Measurements from ENCODE around the gene NASP.

NASP gene

GRCh38 chr1:45619149-45619921, 35.5 kb downstream of the NASP start:
- no peak for DNase-seq (ENCODE audit: low read depth)

DNA sequence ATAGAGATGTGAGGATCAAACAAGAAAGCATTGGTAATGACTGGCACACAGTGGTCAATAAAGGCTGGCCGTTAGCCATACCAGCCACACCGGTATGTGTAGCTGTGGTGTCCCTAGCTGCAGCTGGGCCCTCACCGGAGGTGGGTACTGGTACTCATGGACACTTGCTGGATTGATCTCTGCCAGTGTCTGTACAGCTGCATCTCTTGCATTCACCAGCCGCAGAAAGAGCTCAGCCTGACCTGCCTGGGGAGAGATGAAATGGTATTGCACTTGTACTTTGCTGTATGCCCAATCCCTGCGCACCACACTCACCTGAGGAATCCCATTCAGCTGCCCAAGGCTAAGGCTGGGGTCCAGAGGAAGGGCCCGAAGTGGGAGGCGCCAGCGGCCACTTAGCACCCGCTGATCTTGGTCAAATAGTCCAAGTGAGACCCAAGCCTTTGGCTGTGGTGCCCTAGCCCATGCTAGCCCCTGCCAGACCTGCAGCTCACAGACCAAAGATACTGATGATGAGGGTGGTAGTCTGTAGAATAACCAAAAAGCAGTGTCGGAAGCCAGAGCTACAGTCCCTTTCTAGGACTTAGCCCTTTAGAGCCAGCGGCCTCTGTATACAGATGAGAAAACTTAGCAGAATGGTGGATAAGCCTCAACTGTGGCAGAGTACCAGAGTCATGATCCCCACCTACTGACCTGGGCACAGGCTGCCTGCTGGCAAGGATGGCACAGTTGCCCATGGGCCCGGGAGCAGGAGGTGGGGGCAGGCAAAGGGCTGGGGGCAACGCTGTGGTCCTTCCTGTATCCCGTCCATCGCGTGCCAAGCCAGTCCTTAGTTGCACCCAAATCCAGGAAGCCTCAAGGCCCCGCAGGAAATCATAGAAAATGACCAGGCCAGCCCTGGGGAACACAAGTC, 37.0 kb downstream of the NASP start:
- no peak for DNase-seq (ENCODE audit: low read depth)

GRCh38 chr1:45621501-45621836, 37.6 kb downstream of the NASP start:
- no peak for DNase-seq (ENCODE audit: low read depth)

DNA sequence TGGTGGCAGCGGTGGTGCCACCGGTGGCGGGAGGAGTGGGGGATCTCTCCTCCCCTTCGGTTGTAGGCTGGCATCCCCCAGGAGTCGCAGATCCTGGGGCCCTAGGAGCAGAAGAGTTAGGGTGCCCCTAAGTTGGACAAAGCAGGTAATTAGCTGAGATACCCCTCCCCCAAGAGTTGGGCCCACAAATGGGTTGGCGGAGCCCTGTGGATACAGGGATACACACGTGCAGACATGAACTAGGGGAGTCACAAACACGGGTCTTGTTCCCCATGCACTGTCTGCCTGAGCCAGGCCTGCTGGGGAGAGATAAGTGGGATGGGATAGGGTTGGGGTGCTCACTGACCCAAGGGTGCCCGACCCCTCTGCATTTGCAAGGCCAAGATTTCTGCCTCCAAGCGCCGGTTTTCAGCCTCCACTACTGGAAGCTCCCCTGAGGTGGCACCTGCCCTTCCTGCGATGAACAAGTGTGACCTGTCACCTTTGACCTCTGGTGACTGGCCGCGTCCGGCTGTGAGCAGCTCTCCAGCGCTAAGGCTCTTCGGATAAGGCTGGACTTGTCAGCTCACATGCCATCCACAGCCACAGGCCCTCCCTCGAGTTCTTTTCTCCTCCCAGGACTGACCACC, 38.2 kb downstream of the NASP start:
- DNase-seq (ENCODE audit: low read depth) = no peak

DNA sequence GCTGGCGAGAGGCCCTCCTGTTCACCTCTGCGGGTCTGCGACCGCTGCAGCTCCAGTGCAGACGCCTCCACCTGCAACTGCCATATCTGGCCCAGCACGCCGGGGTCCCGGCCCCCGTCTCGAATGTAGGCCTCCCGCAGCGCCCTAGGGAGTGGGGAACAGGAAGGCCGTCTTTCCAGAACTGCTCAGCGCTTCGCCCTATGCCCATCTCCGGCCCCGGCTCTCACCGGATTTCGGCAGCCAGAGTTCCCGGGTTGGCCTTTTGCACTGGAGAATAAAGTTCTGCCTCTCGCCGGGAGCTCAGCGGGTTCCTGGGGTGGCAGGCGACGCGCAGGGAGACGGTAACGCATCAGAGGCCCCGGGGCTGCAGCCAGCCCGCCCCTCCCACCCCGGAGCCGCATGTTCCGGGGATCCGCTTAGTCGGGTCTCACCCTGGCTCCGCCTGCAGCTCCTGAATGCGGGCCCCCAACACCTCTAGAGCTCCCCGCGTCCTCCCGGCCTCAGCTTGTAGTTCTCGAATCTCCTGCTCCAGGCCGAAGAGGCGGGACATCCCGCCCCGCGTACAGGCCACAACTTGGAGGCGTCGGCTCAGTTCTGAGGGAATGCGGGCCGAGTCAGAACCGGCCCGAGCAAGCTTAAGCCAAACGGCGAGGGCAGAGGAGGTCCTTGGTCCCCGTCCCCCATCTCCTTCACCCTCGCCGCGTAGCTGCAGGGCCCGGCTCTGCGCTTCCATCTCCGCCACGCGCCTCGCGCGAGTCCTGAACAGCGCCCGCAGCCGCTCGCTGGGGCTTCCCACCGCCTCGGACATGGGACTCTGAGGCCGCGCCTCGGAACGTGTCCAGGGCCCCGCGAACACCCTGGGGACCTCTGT, 38.9 kb downstream of the NASP start:
- no peak for DNase-seq (ENCODE audit: low read depth)

- DNase-seq (ENCODE audit: low read depth) = no peak
Measured at GRCh38 chr1:45623972-45624371, 40.1 kb downstream of the NASP start, which contains the start of gene CCDC17. CCDC17 (minus strand) TSS chr1:45624054; CDS start chr1:45623909, 145 bp downstream.

DNA sequence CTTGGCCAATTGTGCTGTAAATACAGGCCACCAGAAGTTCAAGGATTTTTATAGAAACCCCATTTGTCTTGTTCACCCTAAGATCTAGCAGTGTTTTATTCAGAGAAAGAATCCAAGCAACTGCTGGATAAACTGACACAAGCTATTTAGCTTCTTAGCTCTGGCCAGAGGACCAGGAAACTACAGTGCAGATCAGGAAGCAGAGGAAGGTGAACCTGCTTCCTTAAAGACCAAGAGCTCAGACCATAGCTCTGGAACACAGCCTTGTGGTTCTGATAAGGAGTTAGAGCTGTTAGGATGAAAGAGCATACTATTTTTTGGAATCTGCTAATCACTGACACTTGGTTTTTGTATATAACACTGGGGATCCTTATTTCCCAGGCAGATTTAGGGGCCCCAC, 45.2 kb downstream of the NASP start:
- DNase-seq (ENCODE audit: low read depth) = no peak

GRCh38 chr1:45630429-45630828, 46.6 kb downstream of the NASP start:
- DNase-seq (ENCODE audit: low read depth) = no peak

DNA sequence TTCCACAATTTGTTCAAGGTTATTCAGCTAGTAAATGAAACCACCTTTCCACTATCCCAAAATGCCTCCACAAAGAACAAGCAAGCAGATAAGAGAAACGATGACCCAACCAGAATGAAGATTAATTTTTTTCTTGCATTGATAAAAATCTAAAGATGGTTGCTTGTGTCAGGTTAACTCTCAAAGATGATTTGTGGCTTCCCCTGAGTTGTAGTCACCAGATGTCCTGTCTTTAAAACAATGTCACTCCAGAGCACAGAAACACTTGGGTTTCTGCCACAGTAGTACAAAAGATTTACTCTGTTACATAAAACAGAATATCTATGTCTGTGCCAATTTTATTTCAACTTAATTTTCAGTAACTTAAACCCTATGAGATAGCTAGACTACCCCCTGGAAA, 51.4 kb downstream of the NASP start:
- DNase-seq (ENCODE audit: low read depth) = no peak

DNA sequence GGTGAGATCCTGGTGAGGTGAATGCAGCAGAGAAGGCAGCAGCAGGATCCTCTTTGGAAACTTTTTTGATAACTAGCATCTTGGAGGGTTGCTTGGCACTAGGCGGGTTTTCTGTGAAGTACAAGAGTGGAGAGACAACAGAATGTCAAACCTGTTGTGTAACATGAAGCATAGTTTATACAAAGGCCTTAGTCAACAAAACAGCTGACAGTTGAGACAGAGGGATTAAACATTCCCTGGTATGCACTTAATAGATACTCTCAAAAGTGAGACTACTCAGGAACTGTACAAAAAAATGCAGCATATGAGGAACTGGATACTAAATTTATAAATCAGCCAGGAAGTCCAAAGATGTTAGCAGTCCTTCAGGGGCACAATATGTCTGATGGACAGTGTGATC, 56.5 kb downstream of the NASP start:
- no peak for DNase-seq (ENCODE audit: low read depth)

GRCh38 chr1:45643321-45643720, 59.5 kb downstream of the NASP start:
- no peak for DNase-seq (ENCODE audit: low read depth)

DNA sequence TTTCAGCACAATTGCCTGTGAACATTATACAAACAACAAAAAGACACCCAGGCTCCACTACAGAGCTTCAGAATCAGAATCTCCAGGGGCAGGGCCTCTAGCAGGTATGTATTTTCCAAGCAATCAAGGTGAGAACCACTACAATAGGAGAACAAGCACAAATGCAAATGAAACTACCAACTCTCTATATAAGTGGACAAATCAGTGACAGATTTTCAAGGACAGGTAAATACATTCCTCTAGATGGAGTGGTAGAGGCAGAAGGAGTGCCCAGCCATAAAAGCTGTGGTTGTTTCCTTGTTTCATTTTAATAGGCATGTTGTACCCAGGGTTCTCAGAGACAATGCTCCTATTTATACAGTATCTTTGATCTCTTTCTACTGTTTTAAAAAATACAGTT, 60.1 kb downstream of the NASP start:
- DNase-seq (ENCODE audit: low read depth) = no peak

- DNase-seq (ENCODE audit: low read depth) = no peak
Measured at GRCh38 chr1:45644661-45645060, 60.8 kb downstream of the NASP start.

- no peak for DNase-seq (ENCODE audit: low read depth)
Measured at GRCh38 chr1:45647248-45648021, 63.6 kb downstream of the NASP start.

DNA sequence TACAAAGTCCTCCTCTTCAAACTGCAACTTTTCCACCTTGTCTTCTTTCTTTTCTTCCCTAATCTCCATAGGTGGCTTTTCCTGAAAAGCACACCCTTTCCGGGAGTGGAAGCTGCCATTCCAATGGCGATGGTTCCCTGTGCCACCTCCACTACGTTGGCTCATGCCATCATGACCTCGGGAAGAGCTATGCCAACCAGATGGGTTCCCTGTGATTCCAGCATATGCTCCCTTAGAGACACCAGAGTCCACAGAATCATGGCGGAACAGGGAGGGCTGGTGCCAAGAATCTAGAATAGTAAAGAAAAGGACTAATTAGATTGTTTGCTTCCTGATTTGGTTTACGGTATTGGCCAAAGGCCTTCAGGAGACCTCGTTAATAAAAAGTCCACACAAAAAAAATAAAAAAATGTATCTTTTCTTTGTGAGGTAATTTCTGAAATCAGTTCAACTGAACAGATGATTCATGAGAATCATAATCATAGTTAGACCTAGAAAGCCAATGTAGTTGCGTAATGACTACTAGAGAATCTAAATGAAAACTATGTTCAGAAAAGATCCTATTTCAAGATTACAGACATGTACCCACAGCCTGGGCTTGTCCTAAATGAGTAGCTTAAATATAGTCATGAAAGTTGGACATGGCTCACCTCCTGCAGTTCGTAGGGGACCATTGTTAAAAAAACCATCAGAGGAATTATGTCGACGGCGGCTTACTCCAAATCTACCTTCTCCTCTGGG, 70.9 kb downstream of the NASP start:
- no peak for DNase-seq (ENCODE audit: low read depth)

- DNase-seq (ENCODE audit: low read depth) = no peak
Measured at GRCh38 chr1:45656573-45657226, 72.9 kb downstream of the NASP start.

DNA sequence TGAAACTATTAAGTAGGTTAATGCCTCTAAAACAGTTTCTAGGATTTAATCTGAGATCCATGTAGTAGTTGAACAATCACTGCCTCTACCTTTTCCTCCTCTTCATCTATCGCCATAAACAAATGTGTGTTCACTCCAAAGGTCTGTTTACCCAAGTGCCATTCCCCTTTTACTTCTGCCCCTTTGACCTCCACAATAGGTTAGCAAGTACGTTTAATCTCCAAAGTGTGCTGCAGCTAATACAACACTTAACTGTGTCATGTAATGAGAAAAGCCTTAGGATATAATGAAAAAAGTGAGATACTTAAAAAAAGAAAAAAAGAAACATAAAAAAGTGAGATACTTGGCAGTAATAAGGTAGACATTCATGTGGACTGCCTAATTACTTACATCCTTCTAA, 74.3 kb downstream of the NASP start:
- DNase-seq (ENCODE audit: low read depth) = no peak

DNA sequence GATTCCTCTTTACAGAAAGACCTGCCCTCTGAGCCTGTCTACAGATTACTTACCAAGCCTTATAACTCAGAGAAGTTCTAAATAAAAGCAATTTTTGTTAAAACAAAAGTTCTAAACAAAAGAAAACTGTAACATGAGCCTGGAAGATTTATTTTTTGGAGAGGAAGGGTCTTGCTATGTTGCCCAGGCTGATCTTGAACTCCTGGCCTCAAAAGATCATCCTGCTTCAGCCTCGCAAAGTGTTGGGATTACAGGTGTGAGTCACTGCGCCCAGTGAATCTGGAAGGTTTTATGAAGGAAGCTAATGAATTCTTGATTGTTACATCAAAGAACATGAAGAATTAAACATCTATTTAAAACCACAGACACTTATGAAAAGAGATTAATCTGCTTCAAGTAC, 75.4 kb downstream of the NASP start:
- no peak for DNase-seq (ENCODE audit: low read depth)

- no peak for DNase-seq (ENCODE audit: low read depth)
Measured at GRCh38 chr1:45660336-45660735, 76.5 kb downstream of the NASP start.

GRCh38 chr1:45666836-45667235, 83.0 kb downstream of the NASP start:
- DNase-seq (ENCODE audit: low read depth) = no peak

Measured in T follicular helper cell (primary cell).